Smooth muscle cell (in vitro differentiated cells): ENCODE measurements around the gene ZMYND8. TPM values are rescaled to one million over a fixed set of nuclear protein-coding genes. Genes with fewer than 3 reads are reported as not detected.

Experiments
- DNase-seq: peaks from one replicate; lab custom pipeline; 2025; ENCODE audit not compliant: unreplicated experiment; lab: John Stamatoyannopoulos, UW
- H2AFZ ChIP-seq: fragments of 200-600 bp; sonication (generic); 2 replicates; pipeline ENCODE4 v1.6.0; 2016; ENCODE audit warnings: antibody characterized with exemption, low read depth, mild to moderate bottlenecking
- H3F3A ChIP-seq: fragments of 200-600 bp; sonication (generic); 2 replicates; pipeline ENCODE4 v1.6.0; 2017; ENCODE audit warnings: antibody characterized with exemption, low read depth
- H3K27ac ChIP-seq: fragments of 200-600 bp; sonication (generic); 2 replicates; pipeline ENCODE4 v1.5.1; 2016; ENCODE audit warnings: low read depth, mild to moderate bottlenecking
- H3K27me3 ChIP-seq: fragments of 200-600 bp; sonication (generic); 2 replicates; pipeline ENCODE4 v1.6.1; 2016; ENCODE audit warnings: low read depth, mild to moderate bottlenecking
- H3K36me3 ChIP-seq: fragments of 200-600 bp; sonication (generic); 2 replicates; pipeline ENCODE4 v1.5.1; 2016; ENCODE audit warnings: low read depth
- H3K4me1 ChIP-seq: fragments of 200-600 bp; sonication (generic); 2 replicates; pipeline ENCODE4 v1.5.1; 2016; ENCODE audit warnings: low read depth
- H3K4me2 ChIP-seq: fragments of 200-600 bp; sonication (generic); 2 replicates; pipeline ENCODE4 v1.6.0; 2016; ENCODE audit warnings: mild to moderate bottlenecking
- H3K4me3 ChIP-seq: fragments of 200-600 bp; sonication (generic); 2 replicates; pipeline ENCODE4 v1.5.1; 2016; ENCODE audit warnings: mild to moderate bottlenecking
- H3K79me2 ChIP-seq: fragments of 200-600 bp; sonication (generic); 2 replicates; pipeline ENCODE4 v1.6.0; 2016; ENCODE audit warnings: low read depth, mild to moderate bottlenecking
- H3K9ac ChIP-seq: fragments of 200-600 bp; sonication (generic); 2 replicates; pipeline ENCODE4 v1.6.0; 2016; ENCODE audit warnings: low read depth
- H3K9me3 ChIP-seq: fragments of 200-600 bp; sonication (generic); replicated peaks from 2 replicates; pipeline ENCODE4 v1.5.1; 2016; ENCODE audit warnings: low read depth
- H4K20me1 ChIP-seq: fragments of 200-600 bp; sonication (generic); 2 replicates; pipeline ENCODE4 v1.6.0; 2016; ENCODE audit warnings: low read depth
- CTCF ChIP-seq: fragments of 200-600 bp; sonication (generic); IDR thresholded peaks from 2 replicates; pipeline ENCODE4 v1.5.1; 2017; ENCODE audit warnings: borderline replicate concordance, mild to moderate bottlenecking, antibody characterized with exemption; ENCODE audit not compliant: insufficient read depth, poor library complexity, severe bottlenecking
- WGBS: methylation state at CpG from one replicate; pipeline ENCODE4 v1.1.7; 2016; ENCODE audit warnings: low lambda C conversion rate; 5-methylcytosine and 5-hydroxymethylcytosine counted together
- polyA plus RNA-seq: library from polyadenylated mRNA; unstranded; fragments of >200 nt; fragmentation: Nextera tagmentation; extraction: Ambion mirVana; gene quantifications from 2 replicates; pipeline ENCODE4 v1.2.1, GENCODE V29; 2016
- total RNA-seq: library from RNA; depleted of rRNA; stranded (reverse); fragments of >200 nt; gene quantifications from 2 replicates; pipeline ENCODE4 v1.2.3, GENCODE V29; 2014

Gene ZMYND8
- total and polyA plus RNA-seq, 2 experiments from 2014 or later = 15.2 to 24.1 TPM

GRCh38 chr20:47346172-47346571 is 10.3 kb downstream of the ZMYND8 start:
- peaks cover 28% of the 10 kb centered on the region for H3F3A ChIP-seq
- no peaks in the 10 kb centered on the region for H3K36me3 ChIP-seq
- no peaks in the 10 kb centered on the region for H3K9me3 ChIP-seq
- H3K4me3 ChIP-seq = no peak overlapping the region
- no peaks in the 10 kb centered on the region for H3K27me3 ChIP-seq
- no peak for DNase-seq
- no peak for TF ChIP-seq CTCF
- no peak overlapping the region for H3K4me2 ChIP-seq
- H3K9ac ChIP-seq = no peak overlapping the region
- peaks cover 54% of the 10 kb centered on the region for H3K4me1 ChIP-seq
- H3K79me2 ChIP-seq = peaks cover 100% of the 10 kb centered on the region
- H3K27ac ChIP-seq = no peak overlapping the region
- H4K20me1 ChIP-seq = no peaks in the 10 kb centered on the region
- no peak overlapping the region for H2AFZ ChIP-seq
- WGBS = 93% methylated on average over 3 of the region's 3 CpGs

GRCh38 chr20:47345214-47345613 is 11.3 kb downstream of the ZMYND8 start:
- no peak overlapping the region for H2AFZ ChIP-seq
- H3K36me3 ChIP-seq = no peaks in the 10 kb centered on the region
- no peak overlapping the region for H3K27ac ChIP-seq
- no peak for DNase-seq
- H3F3A ChIP-seq = peaks cover 26% of the 10 kb centered on the region
- no peak overlapping the region for H3K4me3 ChIP-seq
- no peaks in the 10 kb centered on the region for H4K20me1 ChIP-seq
- H3K79me2 ChIP-seq = peaks cover 100% of the 10 kb centered on the region
- H3K4me1 ChIP-seq = peaks cover 44% of the 10 kb centered on the region
- no peak for TF ChIP-seq CTCF
- H3K4me2 ChIP-seq = no peak overlapping the region
- 95% methylated on average over 7 of the region's 7 CpGs for WGBS
- H3K27me3 ChIP-seq = no peaks in the 10 kb centered on the region
- no peaks in the 10 kb centered on the region for H3K9me3 ChIP-seq
- no peak overlapping the region for H3K9ac ChIP-seq

- Histone ChIP-seq H3K4me3 (no peak overlapping the region), H3K79me2 (peaks cover 100% of the 10 kb centered on the region), H3K4me1 (peaks cover 27% of the 10 kb centered on the region), H3F3A (peaks cover 13% of the 10 kb centered on the region), H3K9ac (no peak overlapping the region), H3K36me3 (no peaks in the 10 kb centered on the region), H3K27ac (peak overlapping the region; percentile 11), H4K20me1 (peaks cover 2% of the 10 kb centered on the region), H3K4me2 (no peak overlapping the region), H2AFZ (no peak overlapping the region), H3K9me3 (no peaks in the 10 kb centered on the region), H3K27me3 (no peaks in the 10 kb centered on the region)
- 90% methylated on average over 4 of the region's 4 CpGs for WGBS
- no peak for DNase-seq
- TF ChIP-seq CTCF = no peak
Observed at GRCh38 chr20:47343007-47343472, 13.5 kb downstream of the ZMYND8 start.

- H3K79me2 ChIP-seq = peaks cover 80% of the 10 kb centered on the region
- no peak for DNase-seq
- peaks cover 31% of the 10 kb centered on the region for H3K4me1 ChIP-seq
- peak overlapping the region; percentile 94 for H3K27ac ChIP-seq
- no peaks in the 10 kb centered on the region for H3K27me3 ChIP-seq
- no peak overlapping the region for H2AFZ ChIP-seq
- H3K36me3 ChIP-seq = peaks cover 4% of the 10 kb centered on the region
- H3F3A ChIP-seq = peaks cover 35% of the 10 kb centered on the region
- peak overlapping the region; percentile 78 for H3K4me2 ChIP-seq
- TF ChIP-seq CTCF = no peak
- 56% methylated on average over 11 of the region's 11 CpGs for WGBS
- no peak overlapping the region for H3K4me3 ChIP-seq
- peaks cover 4% of the 10 kb centered on the region for H4K20me1 ChIP-seq
- H3K9ac ChIP-seq = no peak overlapping the region
- no peaks in the 10 kb centered on the region for H3K9me3 ChIP-seq
Observed at GRCh38 chr20:47338131-47338628, 18.3 kb downstream of the ZMYND8 start.
